Body of pancreas (tissue), 4 donors: ENCODE results near the gene DDX20.

Experiments
- CTCF ChIP-seq, 7 experiments: fragments of 450-650 bp in 4 of 7; fragments of 200-600 bp in 3 of 7; sonication (generic) in 3 of 7; IDR thresholded peaks; one replicate each; pipeline ENCODE4 v1.5.1; 2016 to 2019; ENCODE audit warnings: antibody characterized with exemption in 7 of 7
- POLR2A ChIP-seq, 3 donors: fragments of 450-650 bp; IDR thresholded peaks; one replicate each; pipeline ENCODE4 v1.6.1; 2016; ENCODE audit warnings: antibody characterized with exemption in 3 of 3, mild to moderate bottlenecking in 2 of 3

DNA sequence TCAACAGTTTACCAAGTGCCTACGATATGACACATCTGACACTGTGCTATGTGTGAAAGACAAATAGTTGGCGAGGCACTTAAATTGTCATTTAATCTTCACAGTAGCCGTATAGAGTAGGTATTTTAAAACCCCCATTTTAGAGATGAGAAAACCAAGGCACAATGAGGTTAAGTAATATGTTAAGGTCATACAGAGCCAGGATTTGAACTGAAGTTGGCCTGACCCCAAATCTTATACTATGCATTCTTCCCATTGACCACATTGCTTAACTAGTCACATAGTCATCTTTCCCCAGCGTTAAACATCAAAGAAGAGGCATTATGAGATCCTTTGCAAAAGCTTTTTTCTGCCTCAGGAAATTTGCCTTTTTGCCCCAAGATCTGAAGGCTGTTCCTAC lies 20.4 kb upstream of the DDX20 start:
- no peak for TF ChIP-seq CTCF (IDR thresholded peaks at IDR 0.05)
- TF ChIP-seq POLR2A (IDR thresholded peaks at IDR 0.05): no peak
